HG02870 (cell line): ENCODE measurements around the gene ANTXRL.
"Not testable (repeated sequence)": the region's sequence is repeated elsewhere in the genome, so short reads cannot be mapped to it uniquely, and the experiment has no call there.

ENCODE experiments used
- ATAC-seq: cut with Tn5 transposase; IDR thresholded peaks from one replicate; pipeline ENCODE4 v1.9.1; 2021; ENCODE audit warnings: mild to moderate bottlenecking, moderate library complexity; ENCODE audit not compliant: unreplicated experiment

ANTXRL gene

DNA sequence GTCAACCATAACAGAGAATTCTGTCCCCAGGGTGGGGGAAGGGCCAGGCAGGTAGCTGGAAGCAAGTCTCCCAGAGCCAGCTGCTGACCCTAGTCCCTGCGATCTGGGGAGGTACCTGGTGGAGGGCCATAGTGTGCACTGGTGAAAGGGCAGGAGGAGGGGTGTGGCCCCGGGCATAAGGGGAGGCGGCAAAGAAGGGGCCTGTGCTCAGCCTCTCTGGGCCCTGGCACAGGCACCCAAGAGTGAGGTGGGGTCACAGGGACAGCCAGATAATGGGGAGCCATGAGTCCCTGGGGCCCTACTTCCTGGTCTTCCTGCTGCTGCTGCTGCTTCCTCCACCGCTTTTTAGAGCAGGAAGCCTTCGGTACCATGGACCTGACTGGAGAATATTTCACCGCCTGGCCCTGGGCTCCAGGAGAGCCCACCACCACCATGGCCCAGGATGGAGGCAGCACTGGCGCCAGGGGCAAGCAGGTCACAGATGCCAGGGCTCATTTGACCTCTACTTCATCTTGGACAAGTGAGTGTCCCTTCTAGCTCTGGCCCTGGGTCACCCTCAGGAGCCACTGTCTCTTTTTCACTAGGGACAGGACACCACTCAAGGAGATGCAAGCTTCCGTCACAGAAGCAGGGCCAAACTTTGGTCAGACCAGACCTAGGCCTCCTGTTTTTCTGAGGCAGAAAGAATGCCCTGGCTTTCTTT is at the start of gene ANTXRL:
ANTXRL (plus strand) TSS at position 7 of the 703 bp plus-strand sequence; CDS start at position 273, 266 bp downstream.
- ATAC-seq: no peak

DNA sequence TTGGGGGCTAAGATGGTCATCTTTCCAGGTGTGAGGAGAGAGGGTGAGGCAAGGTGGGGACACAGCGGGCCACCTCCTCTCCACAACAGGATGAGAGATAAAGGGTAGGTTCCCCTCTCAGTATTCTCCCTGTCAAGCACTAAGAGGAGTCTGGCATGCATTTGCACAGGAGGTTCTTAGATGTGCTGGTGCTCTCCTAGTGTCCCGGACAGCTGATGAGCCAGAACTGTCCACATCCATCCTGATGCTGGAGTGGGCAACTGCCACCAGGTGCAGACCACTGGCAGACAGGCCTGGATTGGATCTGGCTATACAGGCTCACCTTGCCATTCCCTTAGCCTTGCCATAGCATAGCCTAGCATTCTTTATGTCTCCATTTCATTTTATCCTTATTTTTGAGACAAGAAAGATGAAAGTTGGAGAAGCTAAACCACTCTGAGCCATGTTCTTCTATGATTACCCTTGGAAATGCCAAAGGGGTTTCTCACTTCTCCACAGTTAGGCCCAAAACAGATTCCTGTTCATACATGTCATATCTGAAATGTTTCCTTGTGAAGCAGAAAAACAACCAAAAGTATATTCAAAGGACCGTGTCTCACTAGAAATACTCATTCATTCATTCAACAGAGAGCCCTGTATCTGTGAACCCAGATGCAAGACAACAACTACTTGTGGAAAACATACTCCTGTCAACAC is 48.8 kb upstream of the ANTXRL start:
- ATAC-seq: no peak

DNA sequence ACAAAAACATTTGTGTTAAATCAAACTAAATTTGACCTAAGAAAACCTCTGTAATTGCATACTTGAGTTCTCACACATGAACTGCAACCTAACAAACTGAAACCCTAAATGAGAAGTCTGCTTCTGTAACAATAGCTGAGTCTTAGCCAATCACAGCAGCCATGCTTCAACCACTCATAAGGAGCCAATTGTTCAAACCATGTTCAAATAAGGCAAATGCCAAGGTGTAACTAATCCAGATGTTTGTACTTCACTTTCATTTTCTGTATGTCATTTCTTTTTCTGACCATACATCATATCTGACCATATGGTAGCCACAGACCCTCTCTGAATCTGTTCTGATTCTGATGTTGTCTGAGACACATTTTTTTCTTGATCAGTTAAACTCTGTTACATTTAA is 47.5 kb upstream of the ANTXRL start:
- ATAC-seq: peak; percentile 75

DNA sequence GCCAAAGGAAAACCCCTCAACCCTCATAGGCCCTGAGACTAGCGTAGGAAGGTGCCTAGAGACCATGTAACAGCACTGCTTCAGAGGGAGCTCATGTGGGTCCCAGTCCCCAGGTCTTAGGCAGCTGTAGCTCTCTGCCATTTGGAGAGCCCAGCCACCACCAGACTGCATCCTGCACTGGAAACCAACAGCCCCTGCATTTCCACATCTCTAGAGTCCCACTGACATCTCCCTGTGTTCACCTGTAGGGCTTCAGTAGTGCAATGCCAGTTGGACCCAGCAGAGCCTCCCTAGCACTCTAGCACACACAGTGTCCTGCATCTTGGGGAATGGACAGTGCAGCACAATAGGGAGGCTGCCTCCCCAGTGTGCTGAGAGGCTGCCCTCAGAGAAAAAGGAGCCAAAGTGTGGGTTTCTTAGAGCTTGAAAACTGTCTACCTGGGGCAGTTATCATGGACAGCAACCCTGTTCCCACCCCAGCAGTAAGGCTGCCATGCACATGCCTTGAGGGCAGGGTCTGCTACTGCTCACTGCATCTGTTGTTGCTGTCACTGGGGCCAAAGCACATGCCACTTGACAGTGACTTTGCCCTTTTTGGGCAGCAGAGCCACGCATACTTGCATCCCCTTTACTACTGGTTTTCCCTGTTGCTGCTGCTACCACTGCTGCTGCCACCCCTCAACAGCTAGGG is 46.7 kb upstream of the ANTXRL start:
- no peak for ATAC-seq

DNA sequence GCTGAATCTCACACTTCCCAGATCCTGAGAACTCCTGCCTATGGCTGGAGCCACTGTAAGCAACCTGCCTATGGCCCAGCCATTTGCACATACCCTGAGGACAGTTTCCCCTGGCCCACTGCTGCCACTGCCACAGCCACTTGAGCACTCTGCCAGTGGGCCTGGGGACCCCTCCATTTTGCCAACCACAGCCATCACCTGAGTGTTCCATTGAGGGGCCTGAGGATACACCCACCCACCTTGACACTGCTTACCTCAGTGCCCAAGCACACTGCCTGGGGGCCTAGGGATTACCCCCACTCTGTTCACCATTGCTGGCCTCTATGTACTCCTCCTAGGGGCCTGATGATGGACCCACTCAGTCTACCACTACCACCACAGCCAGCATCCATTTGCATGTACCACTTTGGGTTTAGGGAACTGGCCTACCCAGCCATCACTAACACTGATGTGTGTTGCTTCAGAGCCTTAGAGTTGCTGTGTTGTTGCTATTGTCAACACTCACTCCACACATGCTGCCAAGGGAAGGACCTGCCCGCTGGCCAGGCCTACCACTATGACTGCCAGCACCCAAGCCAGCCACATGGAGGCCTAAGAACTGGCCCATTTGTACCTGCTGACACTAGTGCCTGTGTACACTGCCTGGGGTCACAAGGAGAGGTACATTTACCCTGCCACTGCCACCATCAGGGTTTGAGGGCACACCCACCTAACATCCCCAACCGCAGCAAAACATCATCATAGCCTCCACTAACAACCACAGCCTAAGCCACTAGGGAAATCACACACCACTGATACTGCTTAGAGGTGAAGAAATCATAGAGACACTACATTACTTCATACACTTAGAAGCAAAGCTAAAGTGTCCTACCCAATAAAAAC is 45.9 kb upstream of the ANTXRL start:
- ATAC-seq: no peak

DNA sequence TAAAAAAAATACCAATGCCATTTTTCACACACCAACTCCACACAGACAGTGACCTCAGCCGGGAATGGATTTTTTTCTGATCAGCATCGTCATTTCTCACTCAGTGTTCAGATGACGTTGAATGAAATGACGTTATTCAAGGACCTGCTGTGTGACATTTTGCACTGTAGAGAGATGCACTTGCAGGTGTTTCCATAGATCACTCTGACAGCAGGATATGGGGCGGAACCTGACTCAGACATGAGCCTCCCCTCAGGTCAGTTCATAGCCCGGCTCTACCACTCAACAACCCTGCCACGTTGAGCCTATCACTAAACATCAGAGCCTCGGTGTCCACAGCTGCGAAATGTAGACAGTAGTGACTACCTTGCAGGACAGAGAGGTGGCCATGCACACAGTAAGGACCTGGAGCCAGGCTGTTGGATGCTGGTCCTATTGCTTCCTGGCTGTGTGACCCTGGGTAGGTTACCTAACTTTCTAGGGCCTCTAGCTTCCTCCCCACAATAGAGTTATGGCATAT is 41.4 kb upstream of the ANTXRL start:
- ATAC-seq: no peak

DNA sequence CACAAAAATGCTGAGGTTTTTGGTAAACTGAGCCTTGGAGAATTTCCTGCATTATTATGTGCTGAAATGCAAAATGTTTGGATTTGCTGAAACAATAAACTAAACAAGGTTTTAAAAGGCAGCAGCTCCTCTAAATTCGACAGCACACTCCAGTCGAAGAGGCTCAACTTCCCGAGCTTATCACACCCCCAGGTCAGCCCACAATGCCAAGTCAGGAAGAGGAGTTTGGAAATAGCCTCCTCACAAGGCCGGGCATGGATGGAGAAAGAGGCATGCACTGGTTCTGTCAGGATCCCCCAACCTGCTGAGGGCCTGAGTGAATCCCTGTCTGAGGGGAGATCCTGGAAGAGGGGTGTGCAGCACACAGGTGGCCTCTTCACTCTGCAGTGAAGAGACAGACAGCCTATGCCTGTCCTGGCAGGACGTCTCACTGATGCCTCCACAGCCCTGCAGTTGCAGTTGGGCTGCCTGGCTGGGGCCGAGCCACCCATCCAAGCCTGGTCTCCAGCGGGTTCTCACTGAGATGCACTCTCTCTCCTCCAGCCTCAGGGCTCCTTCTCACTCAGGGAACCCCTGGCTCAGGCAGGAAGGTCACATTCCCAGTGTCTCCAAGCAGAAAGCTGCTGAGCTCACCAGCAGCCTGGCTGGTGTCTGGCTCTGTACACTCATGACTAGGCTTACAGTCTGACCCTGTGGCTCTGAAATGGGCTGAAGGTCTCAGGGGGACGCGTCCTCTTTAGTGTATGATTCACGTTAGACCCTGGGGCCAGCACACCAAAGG is 40.2 kb upstream of the ANTXRL start:
- ATAC-seq: not testable (repeated sequence)

DNA sequence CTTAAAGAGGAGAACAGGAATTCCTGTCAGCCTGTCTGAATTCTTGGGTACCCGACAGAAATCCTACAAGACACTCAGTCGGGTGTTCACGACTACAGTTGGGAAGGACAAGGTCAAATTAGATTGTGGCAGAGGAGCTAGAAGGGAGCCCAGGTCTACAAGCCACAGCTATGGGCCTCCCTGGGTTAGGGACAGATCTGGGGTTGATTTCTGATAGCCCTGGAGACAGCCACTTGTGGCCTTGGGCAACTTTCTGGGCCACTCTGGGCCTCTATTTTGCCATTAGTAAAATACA is 39.7 kb upstream of the ANTXRL start:
- no peak for ATAC-seq

DNA sequence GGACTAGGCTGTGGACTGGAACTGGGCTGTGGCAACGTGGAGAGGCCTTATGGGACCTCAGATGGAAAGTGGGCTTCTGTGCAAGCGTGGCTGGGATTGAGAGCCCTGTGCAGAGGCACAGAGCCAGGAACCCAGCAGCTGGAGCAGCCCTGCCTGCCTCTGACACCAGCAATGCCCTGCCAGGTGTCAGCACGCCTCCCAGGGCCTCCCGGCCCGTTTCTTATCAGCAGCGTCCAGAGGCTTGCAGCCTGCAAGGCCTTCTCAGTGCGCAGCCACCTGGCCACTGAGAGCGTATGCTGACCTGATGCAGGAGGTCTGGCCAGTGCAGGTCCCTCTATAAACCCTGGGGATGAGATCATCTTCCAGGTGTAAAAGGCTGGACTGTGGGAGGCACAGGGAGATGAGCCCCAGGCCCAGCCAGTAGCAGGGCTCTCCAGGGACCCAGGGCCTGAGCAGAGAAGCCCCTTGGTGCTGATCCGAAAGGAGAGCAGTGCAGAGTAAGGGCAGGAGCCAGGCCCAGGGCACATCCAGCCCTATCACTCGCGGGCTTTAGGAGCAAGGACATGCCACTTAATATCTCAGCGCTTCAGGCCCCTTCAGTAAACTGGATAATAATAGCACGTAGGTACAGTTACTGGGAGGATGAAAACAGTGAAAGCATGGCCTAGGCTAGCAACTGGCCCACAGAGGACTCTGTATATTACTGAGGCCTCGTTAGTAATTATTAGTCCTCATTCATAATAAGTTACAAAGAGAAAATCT is 38.8 kb upstream of the ANTXRL start:
- no peak for ATAC-seq

DNA sequence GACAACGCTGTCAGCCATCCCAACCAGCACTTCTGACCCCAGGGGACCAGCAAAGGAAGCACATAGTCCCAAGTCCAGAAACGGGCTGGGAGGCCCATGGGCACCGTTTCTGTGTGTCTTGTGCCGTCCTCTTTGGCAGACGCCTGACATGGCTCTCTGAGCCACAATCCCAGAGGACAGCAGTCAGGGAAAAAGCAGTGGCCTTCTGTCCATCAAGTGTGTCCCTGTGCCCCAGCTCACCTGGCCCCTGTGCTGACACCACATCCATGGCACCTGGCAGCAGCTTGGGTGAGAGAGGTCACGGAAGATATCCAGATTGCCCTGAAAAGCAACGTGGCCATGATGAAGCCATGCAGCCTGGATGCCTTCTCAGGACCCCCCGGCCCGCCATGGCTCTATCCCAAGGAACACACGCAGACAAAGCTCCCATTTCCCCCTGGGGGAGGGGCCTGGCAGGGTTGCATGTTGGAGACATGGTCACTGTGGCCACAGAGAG is 38.1 kb upstream of the ANTXRL start:
- no peak for ATAC-seq

DNA sequence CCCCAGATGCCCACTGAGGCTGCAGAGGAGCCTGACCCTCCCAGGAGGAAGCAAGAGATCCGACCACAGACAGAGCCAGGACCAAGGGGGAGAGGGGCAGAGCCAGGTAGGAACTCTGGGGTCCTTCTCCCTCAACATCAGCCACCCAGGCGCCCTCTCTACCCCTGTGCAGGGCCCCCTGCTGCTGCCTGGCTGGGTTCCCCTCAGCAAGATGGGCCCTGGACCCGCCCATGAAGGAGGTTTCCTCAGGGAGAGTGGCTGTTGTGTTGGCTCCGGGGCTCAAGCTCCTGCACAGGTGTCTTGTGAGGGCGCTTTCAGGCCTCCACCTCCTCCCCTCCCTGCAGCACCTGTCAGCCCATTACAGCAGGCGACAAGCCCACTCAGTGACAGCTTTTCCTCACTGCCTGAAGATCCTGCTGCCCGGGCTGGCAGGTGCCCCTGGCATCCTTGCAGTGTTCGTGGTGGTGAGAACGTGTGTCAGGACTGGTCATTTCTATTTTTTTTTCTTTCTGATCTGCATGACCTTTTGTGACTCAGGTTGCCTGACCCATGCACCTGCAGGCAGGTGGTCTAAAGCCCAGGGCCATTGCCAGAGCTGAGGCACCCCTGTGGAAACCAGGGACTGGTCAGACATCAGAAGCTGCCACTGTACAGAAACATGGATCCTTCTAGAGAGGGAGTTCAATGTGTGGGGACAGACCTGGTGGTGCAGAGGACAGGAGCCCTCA is 37.0 kb upstream of the ANTXRL start:
- not testable (repeated sequence) for ATAC-seq

DNA sequence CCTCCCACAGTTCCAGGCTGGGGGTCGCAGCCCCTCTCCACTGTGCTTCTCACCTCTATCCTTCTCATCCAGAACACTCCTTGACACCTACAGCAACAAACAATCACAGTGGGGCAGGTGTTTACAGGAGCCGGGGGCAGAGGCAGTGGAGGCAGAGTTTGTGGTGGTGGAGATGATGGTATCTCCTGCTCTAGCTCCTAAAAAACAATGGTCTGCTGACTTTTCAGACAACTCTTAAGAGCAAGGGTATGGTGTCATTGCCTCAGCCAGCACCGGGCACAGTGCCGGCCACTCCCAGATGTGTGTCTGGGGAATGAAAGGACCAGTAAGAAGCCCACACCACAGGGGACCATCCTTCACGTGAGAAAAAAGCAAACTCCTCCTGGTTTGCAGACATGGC is 36.3 kb upstream of the ANTXRL start:
- ATAC-seq: no peak

DNA sequence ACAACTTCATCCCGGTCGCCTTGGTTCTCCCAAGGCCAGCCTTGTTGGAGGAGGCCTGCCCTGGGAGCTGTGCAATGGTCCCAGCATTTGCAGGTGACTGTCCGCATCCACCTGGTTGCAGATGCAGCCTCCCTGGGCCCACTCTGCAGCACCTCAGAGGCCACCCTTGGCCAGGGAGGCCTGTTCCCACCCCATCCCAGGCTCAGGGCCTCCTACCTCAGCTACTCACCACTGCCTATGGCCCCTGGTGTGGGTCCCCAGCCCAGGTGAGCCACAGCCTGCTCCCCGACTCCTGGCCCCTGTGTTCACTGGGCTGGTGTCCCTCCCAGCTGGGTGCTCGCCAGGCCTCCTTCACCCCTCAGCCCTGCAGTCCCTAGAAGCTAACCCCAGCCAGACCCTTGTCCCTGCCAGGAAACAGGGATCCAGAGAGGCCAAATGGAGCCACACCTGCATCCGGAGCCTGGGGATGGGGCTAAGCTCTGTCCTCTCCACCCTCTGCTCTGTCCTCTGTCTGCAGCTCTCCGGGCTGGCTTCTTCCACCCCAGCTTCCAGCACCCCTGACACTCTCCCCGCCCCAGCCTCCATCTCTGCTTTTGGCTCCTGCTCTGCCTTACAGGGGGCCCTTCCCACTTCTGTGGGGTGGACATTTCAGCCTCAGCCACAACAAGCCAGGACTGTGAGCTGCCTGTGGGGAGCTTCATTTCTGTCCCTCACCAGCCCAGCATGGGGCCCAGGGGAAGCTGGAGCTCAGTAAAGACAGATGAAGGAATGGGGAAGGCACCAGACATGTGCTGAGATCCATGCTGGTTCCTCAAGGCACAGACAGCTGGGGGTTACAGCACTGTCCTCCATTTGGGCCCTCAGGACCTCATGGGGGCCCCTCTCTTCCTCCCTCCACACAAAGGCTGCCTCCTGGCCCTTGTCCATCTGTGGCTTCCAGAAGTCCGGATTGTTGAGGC is 35.6 kb upstream of the ANTXRL start:
- ATAC-seq: no peak

DNA sequence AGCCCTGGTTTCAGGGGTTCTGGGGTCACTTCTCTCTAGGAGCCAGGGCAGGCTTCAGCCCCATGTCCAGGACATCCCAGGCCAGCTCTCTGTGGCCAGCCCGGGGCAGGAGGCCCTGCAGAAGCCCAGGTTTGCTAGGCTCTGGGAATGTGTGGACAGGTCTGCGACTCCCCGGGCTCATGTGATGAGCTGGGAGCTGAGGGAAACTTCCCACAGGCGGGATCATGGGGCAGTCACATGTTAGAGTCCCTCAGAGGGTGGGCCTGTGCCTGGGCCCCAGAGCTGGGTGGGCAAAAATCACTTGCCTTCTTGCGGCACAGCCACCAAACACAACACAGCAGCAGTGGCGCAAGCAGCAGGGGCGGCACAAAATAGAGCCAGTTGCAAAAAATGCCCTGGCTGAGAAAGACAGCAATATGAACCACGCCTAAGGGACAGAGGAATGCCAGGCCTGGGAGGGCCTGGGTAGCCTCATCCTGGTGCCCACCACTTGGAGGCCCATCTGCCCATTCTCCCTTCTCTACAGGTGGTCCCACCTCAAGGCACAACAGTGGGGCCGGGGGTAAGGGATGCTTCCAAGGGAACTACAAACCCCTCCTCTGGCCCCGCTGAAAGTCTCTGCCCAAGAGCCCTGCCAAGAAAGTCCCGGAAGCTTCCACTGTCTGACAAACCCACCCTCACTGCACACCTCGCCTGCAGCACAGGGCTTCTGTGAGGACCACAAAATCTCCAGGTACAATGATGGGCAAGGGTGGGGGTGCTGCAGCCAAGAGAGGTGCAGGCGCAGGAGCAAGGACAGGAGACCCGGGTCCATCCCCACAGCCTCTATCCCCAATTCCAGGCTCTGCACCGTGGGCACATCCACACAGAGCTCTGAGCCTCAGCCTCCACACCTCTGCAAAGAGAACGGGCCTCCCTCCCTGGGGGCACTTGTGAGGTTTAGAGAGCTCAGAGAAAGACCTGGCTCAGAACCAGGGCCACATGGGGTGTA is 34.6 kb upstream of the ANTXRL start:
- no peak for ATAC-seq

DNA sequence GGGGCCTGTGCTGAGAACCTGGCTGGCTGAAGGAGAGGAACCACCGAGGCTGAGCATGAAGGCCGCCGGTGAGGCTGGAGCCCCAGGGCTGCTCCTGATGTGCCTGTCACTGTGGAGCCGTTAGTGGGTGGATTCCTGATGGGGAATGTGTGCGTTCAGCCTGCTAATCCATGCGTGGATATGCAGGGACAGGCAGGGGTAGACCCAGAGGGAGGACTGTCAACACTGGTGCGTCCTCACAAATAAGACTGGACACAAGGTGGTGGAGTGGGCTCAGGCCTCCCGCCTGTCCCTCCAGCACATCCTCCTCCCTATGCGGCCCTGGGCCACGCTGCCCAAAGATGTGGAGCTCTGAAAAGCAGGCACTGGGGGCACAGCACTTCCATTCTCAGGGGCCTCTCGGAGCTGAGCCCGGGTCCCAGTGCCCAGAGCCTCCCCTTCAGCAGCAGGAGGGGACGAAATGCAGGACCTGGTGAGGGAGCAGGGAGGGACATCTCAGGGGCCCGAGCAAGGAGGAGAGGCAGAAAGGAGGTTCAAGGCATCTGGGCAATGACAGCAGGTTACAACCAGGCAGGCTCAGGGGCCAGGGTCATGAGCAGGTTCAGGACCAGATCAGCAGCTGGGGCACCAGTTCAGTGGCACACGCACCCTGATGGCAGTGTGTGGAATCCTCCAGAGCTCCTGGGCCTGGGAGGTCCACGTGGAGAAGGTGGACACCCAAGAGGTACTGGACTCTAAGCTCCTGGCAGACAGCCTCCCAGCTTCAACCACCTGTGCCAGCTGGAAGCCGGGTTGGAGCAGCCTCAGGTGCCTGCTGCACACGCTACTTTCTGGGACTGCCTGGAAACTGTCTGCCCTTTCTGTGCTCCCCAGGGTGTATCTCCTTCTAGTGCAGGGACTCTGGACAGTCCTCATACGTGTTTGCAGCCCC is 33.5 kb upstream of the ANTXRL start:
- no peak for ATAC-seq
